HepG2 (cell line): Measurements from ENCODE around the gene MGST2. TPM values are rescaled to one million over a fixed set of nuclear protein-coding genes. Genes with fewer than 3 reads are reported as not detected.

Experiments used
- EED ChIP-seq: sonication (generic); formaldehyde crosslinking; IDR thresholded peaks from 2 replicates; pipeline ENCODE4 v1.5.0; 2020; ENCODE audit warnings: mild to moderate bottlenecking, missing genetic modification reagents
- HMGXB3 ChIP-seq: sonication (generic); formaldehyde crosslinking; IDR thresholded peaks from 2 replicates; pipeline ENCODE4 v1.4.0; 2020; ENCODE audit warnings: missing genetic modification reagents, borderline replicate concordance
- HNF1A ChIP-seq, 2 experiments: sonication (generic) in 1 of 2; formaldehyde crosslinking in 1 of 2; IDR thresholded peaks; 2 replicates each; pipeline versions ENCODE4 v1.4.0 to v1.6.1; 2016 to 2020; ENCODE audit warnings: borderline replicate concordance in 1 of 2, low read depth in 1 of 2, mild to moderate bottlenecking in 1 of 2, missing genetic modification reagents in 1 of 2
- HOXA5 ChIP-seq: sonication (generic); formaldehyde crosslinking; IDR thresholded peaks from 2 replicates; pipeline ENCODE4 v1.4.0; 2020; ENCODE audit warnings: missing genetic modification reagents
- KAT7 ChIP-seq: IDR thresholded peaks from 2 replicates; pipeline ENCODE4 v1.6.1; 2018; ENCODE audit warnings: borderline replicate concordance, missing compliant biosample characterization
- KLF12 ChIP-seq: sonication (generic); formaldehyde crosslinking; IDR thresholded peaks from 2 replicates; pipeline ENCODE4 v1.4.0; 2020; ENCODE audit warnings: missing genetic modification reagents, borderline replicate concordance
- NR2F6 ChIP-seq, 2 experiments: IDR thresholded peaks; 2 replicates each; pipeline ENCODE4 v1.6.1; 2016; ENCODE audit warnings: antibody characterized with exemption in 1 of 2, mild to moderate bottlenecking in 1 of 2
- PAWR ChIP-seq: sonication (generic); formaldehyde crosslinking; IDR thresholded peaks from 2 replicates; pipeline ENCODE4 v1.4.0; 2020; ENCODE audit warnings: missing genetic modification reagents, mild to moderate bottlenecking, borderline replicate concordance
- POGZ ChIP-seq: sonication (generic); formaldehyde crosslinking; IDR thresholded peaks from 2 replicates; pipeline ENCODE4 v1.4.0; 2020; ENCODE audit warnings: mild to moderate bottlenecking, missing genetic modification reagents
- SOX13 ChIP-seq, 3 experiments: fragments of 450-650 bp in 1 of 3; sonication (generic) in 1 of 3; formaldehyde crosslinking in 1 of 3; IDR thresholded peaks in 2 of 3; conservative IDR thresholded peaks in 1 of 3; 2 replicates each; pipeline versions ENCODE4 v1.5.0 to v1.6.1; 2016 to 2020; ENCODE audit warnings: antibody characterized with exemption in 1 of 3, mild to moderate bottlenecking in 1 of 3, missing compliant biosample characterization in 1 of 3, missing genetic modification reagents in 1 of 3, moderate library complexity in 1 of 3
- ZBTB25 ChIP-seq: IDR thresholded peaks from 2 replicates; pipeline ENCODE4 v1.6.1; 2018; ENCODE audit warnings: missing genetic modification reagents
- ZMAT3 ChIP-seq: sonication (generic); formaldehyde crosslinking; conservative IDR thresholded peaks from 2 replicates; pipeline ENCODE4 v1.7.0; 2021; ENCODE audit warnings: missing genetic modification reagents
- ZNF574 ChIP-seq: sonication (generic); formaldehyde crosslinking; IDR thresholded peaks from 2 replicates; pipeline ENCODE4 v1.4.0; 2020; ENCODE audit warnings: missing genetic modification reagents
- ZNF629 ChIP-seq: sonication (generic); formaldehyde crosslinking; conservative IDR thresholded peaks from 2 replicates; pipeline ENCODE4 v1.5.0; 2020; ENCODE audit warnings: missing genetic modification reagents
- polyA plus RNA-seq, 8 experiments: library from polyadenylated mRNA; depleted of rRNA in 3 of 8; stranded (reverse) in 7 of 8; unstranded in 1 of 8; fragments of >200 nt; fragmentation: Illumina TruSeq in 4 of 8; extraction: Trizol in 4 of 8; gene quantifications; 2 replicates each; pipeline versions ENCODE4 v1.2.1 to v1.2.3, GENCODE V29; 2011 to 2016; ENCODE audit warnings: low read depth in 4 of 8, missing spikeins in 1 of 8, mixed read lengths in 1 of 8; ENCODE audit not compliant: insufficient read depth in 1 of 8
- total RNA-seq, 5 experiments: library from RNA; depleted of rRNA; stranded (reverse); fragments of >200 nt; fragmentation: Illumina TruSeq; extraction: Trizol; gene quantifications; 2 replicates each; pipeline ENCODE4 v1.2.3, GENCODE V29; 2016; ENCODE audit warnings: low read depth in 1 of 5

Gene MGST2
- total and polyA plus RNA-seq, 2 of the 13 experiments (the other 11 are each of a cell fraction or from before 2014, with no cell fraction given): 205 to 416 TPM

GRCh38 chr4:139692309-139693012, 26.8 kb downstream of the MGST2 start (continued):
- TF ChIP-seq ZBTB25 (CRISPR knock-in tag): 0 out of 2 replicates have a peak, but pooled peaks have one; percentile 53
- peak; percentile 56; the same call in 1 of the 2 replicates for TF ChIP-seq HMGXB3 (CRISPR knock-in tag)
- 0 out of 2 replicates have a peak, but pooled peaks have one; percentile 26 for TF ChIP-seq HNF1A (IDR thresholded peaks at IDR 0.05; ENCODE audit: low read depth)
- peak; percentile 58; the same call in 1 of the 2 replicates for TF ChIP-seq HNF1A (CRISPR knock-in tag; IDR thresholded peaks at IDR 0.05; ENCODE audit: borderline replicate concordance)
- TF ChIP-seq EED (CRISPR knock-in tag): no peak
- 0 out of 2 replicates have a peak, but pooled peaks have one; percentile 32 for TF ChIP-seq KAT7 (CRISPR knock-in tag)
- TF ChIP-seq ZNF629 (CRISPR knock-in tag): peak; percentile 49
- peak; percentile 44; the same call in 1 of the 2 replicates for TF ChIP-seq ZNF574 (CRISPR knock-in tag)
- TF ChIP-seq HOXA5: peak; percentile 61; the same call in 1 of the 2 replicates
- TF ChIP-seq ZMAT3 (CRISPR knock-in tag): peak; percentile 55; the same call in 1 of the 2 replicates
- TF ChIP-seq SOX13 (IDR thresholded peaks at IDR 0.05): peak; percentile 90
- peak in 1 of 2 experiments; percentile 98; a peak in 2 of 4 replicates for TF ChIP-seq SOX13 (CRISPR knock-in tag; conservative IDR thresholded peaks at IDR 0.05 in 1 of 2, IDR thresholded peaks at IDR 0.05 in 1 of 2)
- peak; percentile 88 for TF ChIP-seq NR2F6 (IDR thresholded peaks at IDR 0.05)
- TF ChIP-seq NR2F6 (CRISPR knock-in tag; IDR thresholded peaks at IDR 0.05): peak; percentile 81
- peak; percentile 59; the same call in 1 of the 2 replicates for TF ChIP-seq POGZ (CRISPR knock-in tag)
- TF ChIP-seq PAWR: no peak
- no peak for TF ChIP-seq KLF12 (CRISPR knock-in tag)
